ENCODE data around the gene GAK. TPM values are rescaled to one million over a fixed set of nuclear protein-coding genes. Genes with fewer than 3 reads are reported as not detected.

Gene GAK
- total RNA-seq, 1 donor from 2014 or later: 19.8 TPM

- Histone ChIP-seq H3K27ac (ENCODE audit: low read depth, low read length) (no peak overlapping the region), H3K27me3 (ENCODE audit: control insufficient read depth in 3 of 3, insufficient read depth in 3 of 3, low read length in 3 of 3) (peaks cover 50 to 62% (median 52%) of the 10 kb centered on the region in 3 donors), H3K4me3 (ENCODE audit: low read length in 3 of 3) (no peak overlapping the region), H3K36me3 (ENCODE audit: control insufficient read depth in 3 of 3, insufficient read depth in 3 of 3, low read length in 3 of 3) (no peaks in the 10 kb centered on the region), H3K9me3 (ENCODE audit: control insufficient read depth in 3 of 3, low read length in 3 of 3) (peaks cover 2 to 8% (median 2%) of the 10 kb centered on the region in 3 donors), H3K4me1 (ENCODE audit: control insufficient read depth in 3 of 3, insufficient read depth in 3 of 3, low read length in 3 of 3) (no peaks in the 10 kb centered on the region), H3K9ac (ENCODE audit: low read depth in 1 of 3, low read length in 3 of 3) (no peak overlapping the region)
These were observed 99.6 kb downstream of the GAK start for GRCh38 chr4:832536-832935.

GRCh38 chr4:832108-832507, 100.0 kb downstream of the GAK start:
- H3K4me1 ChIP-seq (ENCODE audit: control insufficient read depth in 3 of 3, insufficient read depth in 3 of 3, low read length in 3 of 3): no peaks in the 10 kb centered on the region

GRCh38 chr4:831483-831805, 100.7 kb downstream of the GAK start:
- Histone ChIP-seq H3K9me3 (ENCODE audit: control insufficient read depth in 3 of 3, low read length in 3 of 3) (peaks cover 0 to 3% (median 0%) of the 10 kb centered on the region in 3 donors), H3K27me3 (ENCODE audit: control insufficient read depth in 3 of 3, insufficient read depth in 3 of 3, low read length in 3 of 3) (peaks cover 55 to 67% (median 60%) of the 10 kb centered on the region in 3 donors), H3K4me3 (ENCODE audit: low read length in 3 of 3) (no peak overlapping the region), H3K36me3 (ENCODE audit: control insufficient read depth in 3 of 3, insufficient read depth in 3 of 3, low read length in 3 of 3) (no peaks in the 10 kb centered on the region), H3K27ac (ENCODE audit: low read depth, low read length) (no peak overlapping the region), H3K4me1 (ENCODE audit: control insufficient read depth in 3 of 3, insufficient read depth in 3 of 3, low read length in 3 of 3) (no peaks in the 10 kb centered on the region), H3K9ac (ENCODE audit: low read depth in 1 of 3, low read length in 3 of 3) (no peak overlapping the region)

More at GRCh38 chr4:832108-832507, 100.0 kb downstream of the GAK start:
- Histone ChIP-seq H3K27ac (ENCODE audit: low read depth, low read length) (no peak overlapping the region), H3K4me3 (ENCODE audit: low read length in 3 of 3) (no peak overlapping the region), H3K9me3 (ENCODE audit: control insufficient read depth in 3 of 3, low read length in 3 of 3) (peaks cover 0 to 4% (median 0%) of the 10 kb centered on the region in 3 donors), H3K27me3 (ENCODE audit: control insufficient read depth in 3 of 3, insufficient read depth in 3 of 3, low read length in 3 of 3) (peaks cover 54 to 66% (median 56%) of the 10 kb centered on the region in 3 donors), H3K36me3 (ENCODE audit: control insufficient read depth in 3 of 3, insufficient read depth in 3 of 3, low read length in 3 of 3) (no peaks in the 10 kb centered on the region), H3K9ac (ENCODE audit: low read depth in 1 of 3, low read length in 3 of 3) (no peak overlapping the region)

GRCh38 chr4:830601-831482, 101.3 kb downstream of the GAK start:
- peaks cover 55 to 67% (median 60%) of the 10 kb centered on the region in 3 donors for H3K27me3 ChIP-seq (ENCODE audit: control insufficient read depth in 3 of 3, insufficient read depth in 3 of 3, low read length in 3 of 3)
- no peaks in the 10 kb centered on the region for H3K36me3 ChIP-seq (ENCODE audit: control insufficient read depth in 3 of 3, insufficient read depth in 3 of 3, low read length in 3 of 3)
- no peak overlapping the region for H3K4me3 ChIP-seq (ENCODE audit: low read length in 3 of 3)
- no peak overlapping the region for H3K27ac ChIP-seq (ENCODE audit: low read depth, low read length)
- no peaks in the 10 kb centered on the region for H3K4me1 ChIP-seq (ENCODE audit: control insufficient read depth in 3 of 3, insufficient read depth in 3 of 3, low read length in 3 of 3)
- H3K9me3 ChIP-seq (ENCODE audit: control insufficient read depth in 3 of 3, low read length in 3 of 3): no peaks in the 10 kb centered on the region
- no peak overlapping the region for H3K9ac ChIP-seq (ENCODE audit: low read depth in 1 of 3, low read length in 3 of 3)

GRCh38 chr4:829761-830600, 102.1 kb downstream of the GAK start:
- peaks cover 55 to 72% (median 62%) of the 10 kb centered on the region in 3 donors for H3K27me3 ChIP-seq (ENCODE audit: control insufficient read depth in 3 of 3, insufficient read depth in 3 of 3, low read length in 3 of 3)
- no peaks in the 10 kb centered on the region for H3K9me3 ChIP-seq (ENCODE audit: control insufficient read depth in 3 of 3, low read length in 3 of 3)
- no peak overlapping the region for H3K4me3 ChIP-seq (ENCODE audit: low read length in 3 of 3)
- H3K36me3 ChIP-seq (ENCODE audit: control insufficient read depth in 3 of 3, insufficient read depth in 3 of 3, low read length in 3 of 3): no peaks in the 10 kb centered on the region
- no peak overlapping the region for H3K27ac ChIP-seq (ENCODE audit: low read depth, low read length)
- no peaks in the 10 kb centered on the region for H3K4me1 ChIP-seq (ENCODE audit: control insufficient read depth in 3 of 3, insufficient read depth in 3 of 3, low read length in 3 of 3)
- no peak overlapping the region for H3K9ac ChIP-seq (ENCODE audit: low read depth in 1 of 3, low read length in 3 of 3)

GRCh38 chr4:829291-829690, 102.8 kb downstream of the GAK start:
- Histone ChIP-seq H3K27me3 (ENCODE audit: control insufficient read depth in 3 of 3, insufficient read depth in 3 of 3, low read length in 3 of 3) (peaks cover 62 to 77% (median 66%) of the 10 kb centered on the region in 3 donors), H3K36me3 (ENCODE audit: control insufficient read depth in 3 of 3, insufficient read depth in 3 of 3, low read length in 3 of 3) (no peaks in the 10 kb centered on the region), H3K9me3 (ENCODE audit: control insufficient read depth in 3 of 3, low read length in 3 of 3) (no peaks in the 10 kb centered on the region), H3K4me1 (ENCODE audit: control insufficient read depth in 3 of 3, insufficient read depth in 3 of 3, low read length in 3 of 3) (no peaks in the 10 kb centered on the region), H3K9ac (ENCODE audit: low read depth in 1 of 3, low read length in 3 of 3) (no peak overlapping the region), H3K27ac (ENCODE audit: low read depth, low read length) (no peak overlapping the region), H3K4me3 (ENCODE audit: low read length in 3 of 3) (no peak overlapping the region)

GRCh38 chr4:828641-829271, 103.4 kb downstream of the GAK start:
- no peaks in the 10 kb centered on the region for H3K9me3 ChIP-seq (ENCODE audit: control insufficient read depth in 3 of 3, low read length in 3 of 3)
- H3K27ac ChIP-seq (ENCODE audit: low read depth, low read length): no peak overlapping the region
- no peak overlapping the region for H3K9ac ChIP-seq (ENCODE audit: low read depth in 1 of 3, low read length in 3 of 3)
- no peaks in the 10 kb centered on the region for H3K4me1 ChIP-seq (ENCODE audit: control insufficient read depth in 3 of 3, insufficient read depth in 3 of 3, low read length in 3 of 3)
- H3K27me3 ChIP-seq (ENCODE audit: control insufficient read depth in 3 of 3, insufficient read depth in 3 of 3, low read length in 3 of 3): peaks cover 67 to 77% (median 71%) of the 10 kb centered on the region in 3 donors
- no peaks in the 10 kb centered on the region for H3K36me3 ChIP-seq (ENCODE audit: control insufficient read depth in 3 of 3, insufficient read depth in 3 of 3, low read length in 3 of 3)
- no peak overlapping the region for H3K4me3 ChIP-seq (ENCODE audit: low read length in 3 of 3)

GRCh38 chr4:827209-828081, 104.7 kb downstream of the GAK start:
- Histone ChIP-seq H3K36me3 (ENCODE audit: control insufficient read depth in 3 of 3, insufficient read depth in 3 of 3, low read length in 3 of 3) (no peaks in the 10 kb centered on the region), H3K4me3 (ENCODE audit: low read length in 3 of 3) (no peak overlapping the region), H3K4me1 (ENCODE audit: control insufficient read depth in 3 of 3, insufficient read depth in 3 of 3, low read length in 3 of 3) (no peaks in the 10 kb centered on the region), H3K27me3 (ENCODE audit: control insufficient read depth in 3 of 3, insufficient read depth in 3 of 3, low read length in 3 of 3) (peaks cover 73 to 82% (median 80%) of the 10 kb centered on the region in 3 donors), H3K9me3 (ENCODE audit: control insufficient read depth in 3 of 3, low read length in 3 of 3) (no peaks in the 10 kb centered on the region), H3K27ac (ENCODE audit: low read depth, low read length) (no peak overlapping the region), H3K9ac (ENCODE audit: low read depth in 1 of 3, low read length in 3 of 3) (no peak overlapping the region)

- Histone ChIP-seq H3K27ac (ENCODE audit: low read depth, low read length) (no peak overlapping the region), H3K9ac (ENCODE audit: low read depth in 1 of 3, low read length in 3 of 3) (no peak overlapping the region), H3K36me3 (ENCODE audit: control insufficient read depth in 3 of 3, insufficient read depth in 3 of 3, low read length in 3 of 3) (no peaks in the 10 kb centered on the region), H3K9me3 (ENCODE audit: control insufficient read depth in 3 of 3, low read length in 3 of 3) (no peaks in the 10 kb centered on the region), H3K4me3 (ENCODE audit: low read length in 3 of 3) (no peak overlapping the region), H3K27me3 (ENCODE audit: control insufficient read depth in 3 of 3, insufficient read depth in 3 of 3, low read length in 3 of 3) (peaks cover 75 to 85% (median 84%) of the 10 kb centered on the region in 3 donors), H3K4me1 (ENCODE audit: control insufficient read depth in 3 of 3, insufficient read depth in 3 of 3, low read length in 3 of 3) (no peaks in the 10 kb centered on the region)
These were observed 105.5 kb downstream of the GAK start for GRCh38 chr4:826508-827208.
